Measurements from ENCODE around the gene SIGLEC9. TPM values are rescaled to one million over a fixed set of nuclear protein-coding genes. Genes with fewer than 3 reads are reported as not detected.

Gene SIGLEC9
- total and polyA plus RNA-seq, 8 donors: 0.63 to 46.5 (median 1.4) TPM

- no peaks in the 10 kb centered on the region for H3K9me3 ChIP-seq
- no peaks in the 10 kb centered on the region for H3K27me3 ChIP-seq
- no peak overlapping the region for H3K27ac ChIP-seq
- intact Hi-C loops (cut with DNase I): no loop called here
- DNase-seq: no peak
- H3K36me3 ChIP-seq: no peaks in the 10 kb centered on the region
- H3K4me3 ChIP-seq: no peak overlapping the region
- no peak for ATAC-seq
- H3K4me1 ChIP-seq: peaks cover 9 to 71% of the 10 kb centered on the region in 2 donors
- no peak for TF ChIP-seq CTCF (IDR thresholded peaks at IDR 0.05)
These were observed 13.1 kb upstream of the SIGLEC9 start for GRCh38 chr19:51111606-51112005.

- ATAC-seq (no peak), DNase-seq (no peak)
- no peaks in the 10 kb centered on the region for H3K36me3 ChIP-seq
- peaks cover 0 to 55% of the 10 kb centered on the region in 2 donors for H3K4me1 ChIP-seq
- intact Hi-C loops (cut with DNase I): no loop called here
- no peaks in the 10 kb centered on the region for H3K9me3 ChIP-seq
- peak overlapping the region in 1 of 2 donors; percentile 88 for H3K27ac ChIP-seq
- no peaks in the 10 kb centered on the region for H3K27me3 ChIP-seq
- no peak for TF ChIP-seq CTCF (IDR thresholded peaks at IDR 0.05)
- H3K4me3 ChIP-seq: no peak overlapping the region
These were observed 10.5 kb upstream of the SIGLEC9 start for GRCh38 chr19:51114087-51114729.

- Histone ChIP-seq H3K36me3 (no peaks in the 10 kb centered on the region), H3K27me3 (no peaks in the 10 kb centered on the region), H3K4me1 (peaks cover 0 to 69% of the 10 kb centered on the region in 2 donors), H3K9me3 (no peaks in the 10 kb centered on the region), H3K27ac (no peak overlapping the region), H3K4me3 (no peak overlapping the region)
- ATAC-seq (no peak), DNase-seq (no peak)
- no peak for TF ChIP-seq CTCF (IDR thresholded peaks at IDR 0.05)
- intact Hi-C loops (cut with DNase I): no loop called here
These were observed 7.9 kb upstream of the SIGLEC9 start for GRCh38 chr19:51116736-51117286.

GRCh38 chr19:51119101-51119500 lies 5.6 kb upstream of the SIGLEC9 start:
- peaks cover 0 to 66% of the 10 kb centered on the region in 2 donors for H3K4me1 ChIP-seq
- no peaks in the 10 kb centered on the region for H3K9me3 ChIP-seq
- no peaks in the 10 kb centered on the region for H3K36me3 ChIP-seq
- TF ChIP-seq CTCF (IDR thresholded peaks at IDR 0.05): no peak
- no peaks in the 10 kb centered on the region for H3K27me3 ChIP-seq
- ATAC-seq (peak; percentile 67), DNase-seq (no peak)
- intact Hi-C loops (cut with DNase I): no loop called here
- H3K27ac ChIP-seq: peak overlapping the region in 1 of 2 donors; percentile 97
- H3K4me3 ChIP-seq: no peak overlapping the region

- Histone ChIP-seq H3K27ac (peak overlapping the region in 1 of 2 donors; percentile 97), H3K27me3 (peaks cover 0 to 1% of the 10 kb centered on the region in 2 donors), H3K9me3 (no peaks in the 10 kb centered on the region), H3K4me1 (peaks cover 0 to 67% of the 10 kb centered on the region in 2 donors), H3K36me3 (no peaks in the 10 kb centered on the region), H3K4me3 (no peak overlapping the region)
- ATAC-seq: no peak
- no peak for TF ChIP-seq CTCF (IDR thresholded peaks at IDR 0.05)
- no peak for DNase-seq
- intact Hi-C loops (cut with DNase I): no loop called here
These were observed 5.1 kb upstream of the SIGLEC9 start for GRCh38 chr19:51119611-51120010.

Data from left lung (tissue), 10 donors.